Activated CD8-positive, alpha-beta T cell treated with anti-CD3 and anti-CD28 coated beads for 36 hours (primary cell): ENCODE data around the gene SV2A. TPM values are rescaled to one million over a fixed set of nuclear protein-coding genes. Genes with fewer than 3 reads are reported as not detected.
"Not testable (repeated sequence)": the region's sequence is repeated elsewhere in the genome, so short reads cannot be mapped to it uniquely, and the experiment has no call there.

Source experiments
- ATAC-seq: fragments of 200-7000 bp; cut with Tn5 transposase; one replicate; pipeline ENCODE4 v1.10.0; 2021; ENCODE audit warnings: mild to moderate bottlenecking, moderate library complexity
- CTCF ChIA-PET: fragments of 350-600 bp; sonication (Branson Sonifier 250); formaldehyde crosslinking; loops from one replicate; lab custom pipeline; 2021; ENCODE audit warnings: antibody characterized with exemption; lab: Charles Lee
- POLR2A ChIA-PET: fragments of 350-600 bp; sonication (Branson Sonifier 250); formaldehyde crosslinking; loops from one replicate; lab custom pipeline; 2021; ENCODE audit warnings: antibody characterized with exemption; lab: Charles Lee
- DNase-seq: peaks from one replicate; pipeline ENCODE4 v3.0.0-alpha.2; 2020
- H3K27ac Mint-ChIP-seq: one replicate; pipeline ENCODE4 v1.8.0; 2021; ENCODE audit warnings: mild to moderate bottlenecking, mixed read lengths
- H3K27me3 Mint-ChIP-seq: one replicate; pipeline ENCODE4 v1.8.0; 2021; ENCODE audit warnings: mixed read lengths
- H3K36me3 Mint-ChIP-seq: one replicate; pipeline ENCODE4 v1.8.0; 2021; ENCODE audit warnings: low read depth, mixed read lengths
- H3K4me1 Mint-ChIP-seq: one replicate; pipeline ENCODE4 v1.8.0; 2021; ENCODE audit warnings: low read depth, mixed read lengths
- H3K4me3 Mint-ChIP-seq: one replicate; pipeline ENCODE4 v1.8.0; 2021; ENCODE audit warnings: mild to moderate bottlenecking, moderate library complexity, mixed read lengths
- H3K9me3 Mint-ChIP-seq: one replicate; pipeline ENCODE4 v1.8.0; 2021; ENCODE audit warnings: mixed read lengths
- CTCF ChIP-seq: fragments of 200-600 bp; IDR thresholded peaks from one replicate; pipeline ENCODE4 v1.8.0; 2022; ENCODE audit warnings: antibody characterized with exemption, mild to moderate bottlenecking
- intact Hi-C: fragments of 100-400 bp; cut with micrococcal nuclease; formaldehyde crosslinking; loops from one replicate; pipeline ENCODE4 v1.10.0; 2022
- total RNA-seq, 2 experiments: library from RNA; stranded (reverse); gene quantifications; one replicate each; pipeline ENCODE4 v1.2.3, GENCODE V29; 2021

The SV2A gene
- total RNA-seq, 2 experiments from 2014 or later = 8.2 to 9.1 TPM

GRCh38 chr1:149945206-149945605, 27.6 kb upstream of the SV2A start:
- TF ChIP-seq CTCF = no peak
- ATAC-seq (no peak), DNase-seq (no peak)
- ChIA-PET POLR2A (interaction anchor here (0.7 kb wide), 1 partner anchor 17 kb away, joined by 4 read pairs; no protein-coding TSS in a partner anchor), CTCF (no interaction called here)
- no peak overlapping the region for H3K27ac Mint-ChIP-seq
- H3K9me3 Mint-ChIP-seq = no peaks in the 10 kb centered on the region
- H3K27me3 Mint-ChIP-seq = no peaks in the 10 kb centered on the region
- peaks cover 35% of the 10 kb centered on the region for H3K36me3 Mint-ChIP-seq
- intact Hi-C loops = no loop called here
- no peak overlapping the region for H3K4me3 Mint-ChIP-seq
- H3K4me1 Mint-ChIP-seq = peaks cover 3% of the 10 kb centered on the region

GRCh38 chr1:149942885-149943284, 25.2 kb upstream of the SV2A start:
- TF ChIP-seq CTCF = no peak
- ChIA-PET POLR2A (interaction anchor here (0.9 kb wide), 1 partner anchor 57 kb away, joined by 3 read pairs; a partner anchor contains a TSS), CTCF (interaction anchor here (0.8 to 1.3 kb wide), 3 partner anchors 20 to 223 kb away, joined by 3 to 5 read pairs (median 3); no protein-coding TSS in a partner anchor)
- peaks cover 18% of the 10 kb centered on the region for H3K4me1 Mint-ChIP-seq
- H3K9me3 Mint-ChIP-seq = no peaks in the 10 kb centered on the region
- H3K36me3 Mint-ChIP-seq = peaks cover 24% of the 10 kb centered on the region
- peak overlapping the region; percentile 8 for H3K27ac Mint-ChIP-seq
- intact Hi-C loops = no loop called here
- no peaks in the 10 kb centered on the region for H3K27me3 Mint-ChIP-seq
- DNase-seq (no peak), ATAC-seq (no peak)
- no peak overlapping the region for H3K4me3 Mint-ChIP-seq

GRCh38 chr1:149942207-149942606, 24.6 kb upstream of the SV2A start:
- Mint-ChIP-seq H3K4me3 (no peak overlapping the region), H3K4me1 (peaks cover 25% of the 10 kb centered on the region), H3K36me3 (peaks cover 19% of the 10 kb centered on the region), H3K27me3 (no peaks in the 10 kb centered on the region), H3K27ac (no peak overlapping the region), H3K9me3 (no peaks in the 10 kb centered on the region)
- no peak for DNase-seq
- ATAC-seq = no peak
- TF ChIP-seq CTCF = no peak
- intact Hi-C loops = no loop called here
- POLR2A ChIA-PET = no interaction called here
- CTCF ChIA-PET = interaction anchor here (0.8 to 1.3 kb wide), 2 partner anchors 20 to 109 kb away, joined by 3 read pairs; no protein-coding TSS in a partner anchor

- intact Hi-C loops = no loop called here
- peaks cover 15% of the 10 kb centered on the region for H3K36me3 Mint-ChIP-seq
- TF ChIP-seq CTCF = no peak
- no peak overlapping the region for H3K27ac Mint-ChIP-seq
- CTCF ChIA-PET = no interaction called here
- peaks cover 28% of the 10 kb centered on the region for H3K4me1 Mint-ChIP-seq
- ATAC-seq (no peak), DNase-seq (no peak)
- POLR2A ChIA-PET = interaction anchor here (0.6 to 0.9 kb wide), 3 partner anchors 12 to 631 kb away, joined by 3 to 4 read pairs (median 3); a partner anchor contains a TSS
- H3K4me3 Mint-ChIP-seq = no peak overlapping the region
- no peaks in the 10 kb centered on the region for H3K27me3 Mint-ChIP-seq
- no peaks in the 10 kb centered on the region for H3K9me3 Mint-ChIP-seq
Measured at GRCh38 chr1:149940427-149940826, 22.8 kb upstream of the SV2A start.

GRCh38 chr1:149938668-149939003, 21.0 kb upstream of the SV2A start:
- intact Hi-C loops, H3K9me3 Mint-ChIP-seq, H3K36me3 Mint-ChIP-seq, ATAC-seq, DNase-seq, H3K27me3 Mint-ChIP-seq, H3K4me3 Mint-ChIP-seq: not testable (repeated sequence)
- POLR2A ChIA-PET = interaction anchor here (0.5 to 1.9 kb wide), 4 partner anchors 11 to 285 kb away, joined by 3 to 10 read pairs (median 6); partner anchors contain the start of gene SF3B4
- peak overlapping the region; percentile 53 for H3K27ac Mint-ChIP-seq
- H3K4me1 Mint-ChIP-seq = peaks cover 28% of the 10 kb centered on the region
- CTCF ChIA-PET = interaction anchor here (1.2 kb wide), 1 partner anchor 24 kb away, joined by 3 read pairs; no protein-coding TSS in a partner anchor
